Esophagus squamous epithelium (tissue), 4 donors: Measurements from ENCODE around the gene ANKRD1.

Source experiments
- POLR2A ChIP-seq, 4 donors: fragments of 450-650 bp; IDR thresholded peaks; one replicate each; pipeline ENCODE4 v1.6.1; 2017; ENCODE audit warnings: antibody characterized with exemption in 4 of 4, mild to moderate bottlenecking in 4 of 4, moderate library complexity in 3 of 4
- TF ChIP-seq, protein P1 (sequence below), 6 experiments: fragments of 450-650 bp in 4 of 6; fragments of 200-600 bp in 2 of 6; sonication (generic) in 2 of 6; IDR thresholded peaks; one replicate each; pipeline ENCODE4 v1.5.1; 2016 to 2019; ENCODE audit warnings: antibody characterized with exemption in 6 of 6, mild to moderate bottlenecking in 4 of 6, moderate library complexity in 4 of 6

DNA sequence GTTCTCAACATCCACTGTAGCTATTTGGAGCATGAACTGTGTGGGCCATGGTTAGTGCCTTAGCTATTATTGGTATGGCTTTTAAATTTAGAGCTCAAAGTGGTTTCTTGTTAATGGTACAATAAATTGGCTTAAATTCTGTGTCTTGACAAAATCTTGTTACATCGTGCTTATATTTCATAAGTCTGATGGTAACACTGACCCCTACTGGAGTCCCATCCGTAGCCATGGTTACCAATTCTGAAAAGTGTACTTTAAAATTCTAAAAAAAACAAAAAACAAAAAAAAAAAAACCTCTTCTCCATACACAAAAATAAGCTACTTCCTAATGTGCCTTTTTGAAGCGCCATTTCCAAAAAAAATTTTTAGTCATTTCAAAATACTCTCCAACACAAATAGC, 55.5 kb downstream of the ANKRD1 start:
- TF ChIP-seq, protein P1, sequence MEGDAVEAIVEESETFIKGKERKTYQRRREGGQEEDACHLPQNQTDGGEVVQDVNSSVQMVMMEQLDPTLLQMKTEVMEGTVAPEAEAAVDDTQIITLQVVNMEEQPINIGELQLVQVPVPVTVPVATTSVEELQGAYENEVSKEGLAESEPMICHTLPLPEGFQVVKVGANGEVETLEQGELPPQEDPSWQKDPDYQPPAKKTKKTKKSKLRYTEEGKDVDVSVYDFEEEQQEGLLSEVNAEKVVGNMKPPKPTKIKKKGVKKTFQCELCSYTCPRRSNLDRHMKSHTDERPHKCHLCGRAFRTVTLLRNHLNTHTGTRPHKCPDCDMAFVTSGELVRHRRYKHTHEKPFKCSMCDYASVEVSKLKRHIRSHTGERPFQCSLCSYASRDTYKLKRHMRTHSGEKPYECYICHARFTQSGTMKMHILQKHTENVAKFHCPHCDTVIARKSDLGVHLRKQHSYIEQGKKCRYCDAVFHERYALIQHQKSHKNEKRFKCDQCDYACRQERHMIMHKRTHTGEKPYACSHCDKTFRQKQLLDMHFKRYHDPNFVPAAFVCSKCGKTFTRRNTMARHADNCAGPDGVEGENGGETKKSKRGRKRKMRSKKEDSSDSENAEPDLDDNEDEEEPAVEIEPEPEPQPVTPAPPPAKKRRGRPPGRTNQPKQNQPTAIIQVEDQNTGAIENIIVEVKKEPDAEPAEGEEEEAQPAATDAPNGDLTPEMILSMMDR (IDR thresholded peaks at IDR 0.05), result peak in 1 of 6 experiments; percentile 14
- no peak for TF ChIP-seq POLR2A (IDR thresholded peaks at IDR 0.05)
